MCF 10A (cell line): Measurements from ENCODE around the gene ZNF14. TPM values are rescaled to one million over a fixed set of nuclear protein-coding genes. Genes with fewer than 3 reads are reported as not detected.

Experiments used
- BruUV-seq: library from RNA; stranded (reverse); fragments of 400-500 nt; replicated peaks from 2 replicates; lab custom pipeline; 2021; lab: Mats Ljungman, UMichigan
- CTCF ChIA-PET: fragments of 300-600 bp; sonication (Branson Sonifier 250); formaldehyde crosslinking; extraction: SDS; loops from one replicate; lab custom pipeline; 2021; ENCODE audit warnings: antibody characterized with exemption, inconsistent platforms; lab: Yijun Ruan, JAX
- POLR2A ChIA-PET: fragments of 300-600, 350-650 bp; sonication (Branson Sonifier 250); formaldehyde crosslinking; extraction: SDS; loops from one replicate; lab custom pipeline; 2020; ENCODE audit warnings: antibody characterized with exemption, inconsistent platforms; lab: Yijun Ruan, JAX
- DNase-seq: peaks from one replicate; pipeline ENCODE4 v3.0.0-alpha.2; 2018; ENCODE audit not compliant: unreplicated experiment
- H3K27ac Mint-ChIP-seq: one replicate; pipeline ENCODE4 v1.8.0; 2022; ENCODE audit warnings: mild to moderate bottlenecking, low read depth, mixed read lengths; ENCODE audit not compliant: unreplicated experiment
- H3K27me3 Mint-ChIP-seq: one replicate; pipeline ENCODE4 v1.8.0; 2022; ENCODE audit warnings: mixed read lengths; ENCODE audit not compliant: insufficient read depth, unreplicated experiment
- H3K36me3 Mint-ChIP-seq: one replicate; pipeline ENCODE4 v1.8.0; 2022; ENCODE audit warnings: mild to moderate bottlenecking, moderate library complexity, mixed read lengths; ENCODE audit not compliant: insufficient read depth, unreplicated experiment
- H3K4me1 Mint-ChIP-seq: one replicate; pipeline ENCODE4 v1.8.0; 2022; ENCODE audit warnings: mixed read lengths; ENCODE audit not compliant: insufficient read depth, unreplicated experiment
- H3K4me3 Mint-ChIP-seq: one replicate; pipeline ENCODE4 v1.8.0; 2022; ENCODE audit warnings: mild to moderate bottlenecking, moderate library complexity, mixed read lengths; ENCODE audit not compliant: unreplicated experiment
- H3K9me3 Mint-ChIP-seq: one replicate; pipeline ENCODE4 v1.8.0; 2022; ENCODE audit warnings: mixed read lengths; ENCODE audit not compliant: unreplicated experiment
- CTCF ChIP-seq: fragments of 200-600 bp; IDR thresholded peaks from one replicate; pipeline ENCODE4 v1.8.0; 2022; ENCODE audit warnings: antibody characterized with exemption, mild to moderate bottlenecking; ENCODE audit not compliant: unreplicated experiment
- intact Hi-C: fragments of 100-400 bp; cut with micrococcal nuclease; formaldehyde crosslinking; loops from 2 replicates; pipeline ENCODE4 v1.14.1; 2022
- total RNA-seq: library from RNA; stranded (reverse); gene quantifications from 2 replicates; pipeline ENCODE4 v1.2.3, GENCODE V29; 2022

Gene ZNF14
- total RNA-seq, 1 experiment from 2014 or later, result 3.5 TPM

DNA sequence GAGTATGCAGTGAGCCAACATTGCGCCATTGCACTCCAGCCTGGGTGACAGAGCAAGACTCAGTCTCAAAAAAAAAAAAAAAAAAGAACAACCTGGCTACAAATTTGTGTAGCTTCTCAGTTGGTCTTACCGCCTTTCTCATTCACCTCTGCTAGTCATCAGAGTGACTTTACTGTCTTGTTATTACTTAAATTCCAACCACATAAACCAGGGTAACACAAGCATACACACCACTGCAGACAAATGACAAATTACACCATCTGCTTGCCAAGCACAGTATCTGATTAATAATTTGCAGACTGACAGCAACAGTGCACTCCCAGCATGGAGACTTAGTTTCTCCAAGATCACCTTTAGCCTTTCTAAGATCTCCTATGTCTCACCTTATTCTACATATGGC lies 11.0 kb downstream of the ZNF14 start:
- Mint-ChIP-seq H3K4me3 (no peak overlapping the region), H3K9me3 (peaks cover 36% of the 10 kb centered on the region)
- POLR2A ChIA-PET, result no interaction called here

DNA sequence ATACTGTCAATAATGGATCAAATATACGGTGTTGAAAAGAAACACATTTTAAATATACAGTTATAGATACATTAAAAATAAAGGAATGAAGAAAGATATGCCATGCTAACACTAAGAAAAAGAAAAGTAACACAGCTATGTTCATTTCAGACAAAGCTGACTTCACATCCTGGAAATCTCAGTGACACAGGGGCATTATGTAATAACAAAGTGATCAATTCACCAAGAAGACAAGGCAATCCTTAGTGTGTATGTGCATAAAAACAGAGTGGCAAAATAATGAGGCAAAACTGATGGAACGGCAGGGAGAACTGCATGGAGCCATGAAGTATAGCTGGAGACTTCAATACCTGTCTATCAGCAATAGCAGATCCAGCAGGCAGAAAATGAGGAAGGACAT lies 13.1 kb downstream of the ZNF14 start:
- H3K4me3 Mint-ChIP-seq, result no peak overlapping the region
- no peak for DNase-seq
- intact Hi-C loops, result no loop called here
- H3K9me3 Mint-ChIP-seq, result peaks cover 28% of the 10 kb centered on the region
- BruUV-seq, result no TSS peak
- ChIA-PET CTCF (no interaction called here), POLR2A (interaction anchor here (0.7 to 1.2 kb wide), 2 partner anchors 14 to 68 kb away, joined by 3 to 6 read pairs; partner anchors contain the start of gene ZNF14)
- H3K36me3 Mint-ChIP-seq, result peaks cover 11% of the 10 kb centered on the region
- H3K4me1 Mint-ChIP-seq, result no peaks in the 10 kb centered on the region
- no peaks in the 10 kb centered on the region for H3K27me3 Mint-ChIP-seq
- no peak overlapping the region for H3K27ac Mint-ChIP-seq
- no peak for TF ChIP-seq CTCF

More for the DNA sequence above, 11.0 kb downstream of the ZNF14 start:
- Mint-ChIP-seq H3K27me3 (no peaks in the 10 kb centered on the region), H3K27ac (no peak overlapping the region), H3K4me1 (no peaks in the 10 kb centered on the region), H3K36me3 (peaks cover 15% of the 10 kb centered on the region)
- BruUV-seq, result no TSS peak
- no peak for DNase-seq
- intact Hi-C loops, result no loop called here
- TF ChIP-seq CTCF, result no peak
- CTCF ChIA-PET, result interaction anchor here (0.6 kb wide), 1 partner anchor 28 kb away, joined by 3 read pairs; no protein-coding TSS in a partner anchor

- intact Hi-C loops, result no loop called here
- Mint-ChIP-seq H3K36me3 (peaks cover 68% of the 10 kb centered on the region), H3K27me3 (no peaks in the 10 kb centered on the region), H3K27ac (no peak overlapping the region), H3K9me3 (peaks cover 8% of the 10 kb centered on the region), H3K4me1 (no peaks in the 10 kb centered on the region), H3K4me3 (no peak overlapping the region)
- no peak for TF ChIP-seq CTCF
- POLR2A ChIA-PET, result no interaction called here
- DNase-seq, result no peak
- no TSS peak for BruUV-seq
- CTCF ChIA-PET, result no interaction called here
These were observed 20.7 kb downstream of the ZNF14 start for GRCh38 chr19:19711934-19712828.

DNA sequence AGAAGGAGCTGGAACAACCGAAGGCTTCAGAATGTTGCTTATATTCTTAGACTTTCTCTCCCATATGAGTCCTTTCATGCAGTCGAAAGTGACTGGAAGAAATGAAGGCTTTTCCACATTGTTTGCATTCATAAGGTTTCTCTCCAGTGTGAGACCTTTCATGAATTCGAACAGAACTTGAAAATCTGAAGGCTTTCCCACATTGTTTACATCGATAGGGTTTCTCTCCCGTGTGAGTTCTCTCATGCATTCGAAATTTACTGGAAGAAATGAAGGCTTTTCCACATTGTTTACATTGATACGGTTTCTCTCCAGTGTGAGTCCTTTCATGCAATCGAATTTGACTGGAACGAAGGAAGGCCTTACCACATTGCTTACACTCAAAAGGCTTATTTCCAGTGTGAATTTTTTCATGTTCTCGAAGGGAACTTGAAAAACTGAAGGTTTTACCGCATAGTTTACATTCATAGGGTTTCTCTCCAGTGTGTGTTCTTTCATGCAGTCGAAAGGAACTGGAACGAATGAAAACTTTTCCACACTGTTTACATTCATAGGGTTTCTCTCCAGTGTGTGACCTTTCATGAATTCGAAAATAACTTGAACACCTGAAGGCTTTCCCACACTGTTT lies 21.5 kb downstream of the ZNF14 start:
- Mint-ChIP-seq H3K36me3 (peaks cover 67% of the 10 kb centered on the region), H3K27me3 (no peaks in the 10 kb centered on the region), H3K27ac (no peak overlapping the region), H3K9me3 (peaks cover 8% of the 10 kb centered on the region), H3K4me3 (no peak overlapping the region), H3K4me1 (no peaks in the 10 kb centered on the region)
- intact Hi-C loops, result no loop called here
- POLR2A ChIA-PET, result interaction anchor here (0.6 kb wide), 1 partner anchor 65 kb away, joined by 3 read pairs; no protein-coding TSS in a partner anchor
- DNase-seq, result no peak
- CTCF ChIA-PET, result no interaction called here
- no peak for TF ChIP-seq CTCF
- BruUV-seq, result no TSS peak
